Uterus (tissue), 4 donors: ENCODE measurements around the gene PABPN1L. TPM values are rescaled to one million over a fixed set of nuclear protein-coding genes. Genes with fewer than 3 reads are reported as not detected.

Source experiments
- DNase-seq, 2 donors: peaks; one replicate each; pipeline ENCODE4 v3.0.0-alpha.2; 2019 to 2020
- H3K27ac ChIP-seq, 2 donors: fragments of 200-600 bp; sonication (generic); 1 replicate in 1 of 2; 2 replicates in 1 of 2; pipeline ENCODE4 v1.5.1; 2016 to 2018
- H3K27me3 ChIP-seq, 2 donors: fragments of 200-600 bp; sonication (generic); one replicate each; pipeline ENCODE4 v1.5.1; 2018 to 2019; ENCODE audit warnings: control low read depth in 1 of 2
- H3K36me3 ChIP-seq, 2 donors: fragments of 200-600 bp; sonication (generic); one replicate each; pipeline ENCODE4 v1.5.1; 2019; ENCODE audit warnings: control low read depth in 1 of 2
- H3K4me1 ChIP-seq, 2 donors: fragments of 200-600 bp; sonication (generic); one replicate each; pipeline ENCODE4 v1.5.1; 2018 to 2019; ENCODE audit warnings: control low read depth in 1 of 2
- H3K4me3 ChIP-seq, 2 donors: fragments of 200-600 bp; sonication (generic); 1 replicate in 1 of 2; 2 replicates in 1 of 2; pipeline ENCODE4 v1.5.1; 2018 to 2019; ENCODE audit warnings: mild to moderate bottlenecking in 1 of 2
- H3K9me3 ChIP-seq, 2 donors: fragments of 200-600 bp; sonication (generic); one replicate each; pipeline ENCODE4 v1.5.1; 2019; ENCODE audit warnings: control low read depth in 1 of 2
- CTCF ChIP-seq, 4 experiments: fragments of 200-600 bp in 2 of 4; fragments of 450-650 bp in 2 of 4; sonication (generic) in 2 of 4; IDR thresholded peaks; one replicate each; pipeline ENCODE4 v1.5.1; 2016 to 2019; ENCODE audit warnings: antibody characterized with exemption in 4 of 4, mild to moderate bottlenecking in 2 of 4, moderate library complexity in 1 of 4
- POLR2A ChIP-seq, 2 donors: fragments of 450-650 bp; IDR thresholded peaks; one replicate each; pipeline ENCODE4 v1.6.1; 2016; ENCODE audit warnings: antibody characterized with exemption in 2 of 2, mild to moderate bottlenecking in 1 of 2, moderate library complexity in 1 of 2
- intact Hi-C: fragments of 100-400 bp; cut with DNase I; formaldehyde crosslinking; loops from one replicate; pipeline ENCODE4 v1.15.1; 2023; ENCODE audit warnings: low total_unique reads
- total RNA-seq, 4 donors: library from RNA; depleted of rRNA in 3 of 4; stranded (reverse); fragments of >200 nt in 3 of 4; gene quantifications; one replicate each; pipeline versions ENCODE4 v1.1.0 to v1.2.4, GENCODE V29; 2014 to 2023
- donor health status: DM: yes; HTN: yes; CAD: no.

Gene PABPN1L
- total RNA-seq, 4 donors from 2014 or later: not detected

- no peak overlapping the region for H3K4me3 ChIP-seq
- H3K9me3 ChIP-seq: no peaks in the 10 kb centered on the region
- H3K36me3 ChIP-seq: no peaks in the 10 kb centered on the region
- no peaks in the 10 kb centered on the region for H3K27me3 ChIP-seq
- intact Hi-C loops: no loop called here
- no peak overlapping the region for H3K27ac ChIP-seq
- DNase-seq: no peak
- TF ChIP-seq POLR2A (IDR thresholded peaks at IDR 0.05): no peak
- TF ChIP-seq CTCF (IDR thresholded peaks at IDR 0.05): no peak
- no peaks in the 10 kb centered on the region for H3K4me1 ChIP-seq
These were observed 27.9 kb downstream of the PABPN1L start for GRCh38 chr16:88838566-88838965.

- Histone ChIP-seq H3K27ac (no peak overlapping the region), H3K27me3 (no peaks in the 10 kb centered on the region), H3K36me3 (no peaks in the 10 kb centered on the region), H3K4me3 (no peak overlapping the region), H3K4me1 (no peaks in the 10 kb centered on the region), H3K9me3 (no peaks in the 10 kb centered on the region)
- TF ChIP-seq POLR2A (IDR thresholded peaks at IDR 0.05) (no peak), CTCF (IDR thresholded peaks at IDR 0.05) (no peak)
- DNase-seq: no peak
- intact Hi-C loops: no loop called here
These were observed 28.7 kb downstream of the PABPN1L start for GRCh38 chr16:88837806-88838205.

GRCh38 chr16:88836791-88837190 is 29.7 kb downstream of the PABPN1L start:
- TF ChIP-seq POLR2A (IDR thresholded peaks at IDR 0.05) (no peak), CTCF (IDR thresholded peaks at IDR 0.05) (no peak)
- Histone ChIP-seq H3K9me3 (no peaks in the 10 kb centered on the region), H3K4me3 (no peak overlapping the region), H3K36me3 (no peaks in the 10 kb centered on the region), H3K27ac (no peak overlapping the region), H3K27me3 (no peaks in the 10 kb centered on the region), H3K4me1 (no peaks in the 10 kb centered on the region)
- no peak for DNase-seq
- intact Hi-C loops: no loop called here

- intact Hi-C loops: no loop called here
- Histone ChIP-seq H3K36me3 (no peaks in the 10 kb centered on the region), H3K4me1 (no peaks in the 10 kb centered on the region), H3K27me3 (no peaks in the 10 kb centered on the region), H3K9me3 (no peaks in the 10 kb centered on the region), H3K4me3 (no peak overlapping the region), H3K27ac (no peak overlapping the region)
- no peak for TF ChIP-seq POLR2A (IDR thresholded peaks at IDR 0.05)
- no peak for DNase-seq
These were observed 30.6 kb downstream of the PABPN1L start for GRCh38 chr16:88835818-88836217.

- Histone ChIP-seq H3K36me3 (no peaks in the 10 kb centered on the region), H3K4me3 (no peak overlapping the region), H3K4me1 (no peaks in the 10 kb centered on the region), H3K27ac (no peak overlapping the region), H3K9me3 (no peaks in the 10 kb centered on the region), H3K27me3 (no peaks in the 10 kb centered on the region)
- no peak for DNase-seq
- intact Hi-C loops: no loop called here
- TF ChIP-seq CTCF (IDR thresholded peaks at IDR 0.05) (no peak), POLR2A (IDR thresholded peaks at IDR 0.05) (no peak)
These were observed 31.1 kb downstream of the PABPN1L start for GRCh38 chr16:88835383-88835782.

- no peak for TF ChIP-seq POLR2A (IDR thresholded peaks at IDR 0.05)
- TF ChIP-seq CTCF (IDR thresholded peaks at IDR 0.05): no peak
- intact Hi-C loops: no loop called here
- H3K4me3 ChIP-seq: no peak overlapping the region
- H3K36me3 ChIP-seq: no peaks in the 10 kb centered on the region
- H3K9me3 ChIP-seq: no peaks in the 10 kb centered on the region
- no peaks in the 10 kb centered on the region for H3K27me3 ChIP-seq
- DNase-seq: no peak
- no peaks in the 10 kb centered on the region for H3K4me1 ChIP-seq
- H3K27ac ChIP-seq: no peak overlapping the region
These were observed 31.8 kb downstream of the PABPN1L start for GRCh38 chr16:88834670-88835069.
